Measurements from ENCODE around the gene GPRC5A. TPM values are rescaled to one million over a fixed set of nuclear protein-coding genes. Genes with fewer than 3 reads are reported as not detected.

GPRC5A gene
- total RNA-seq, 4 donors from 2014 or later: 7.0 to 166 (median 116) TPM

DNA sequence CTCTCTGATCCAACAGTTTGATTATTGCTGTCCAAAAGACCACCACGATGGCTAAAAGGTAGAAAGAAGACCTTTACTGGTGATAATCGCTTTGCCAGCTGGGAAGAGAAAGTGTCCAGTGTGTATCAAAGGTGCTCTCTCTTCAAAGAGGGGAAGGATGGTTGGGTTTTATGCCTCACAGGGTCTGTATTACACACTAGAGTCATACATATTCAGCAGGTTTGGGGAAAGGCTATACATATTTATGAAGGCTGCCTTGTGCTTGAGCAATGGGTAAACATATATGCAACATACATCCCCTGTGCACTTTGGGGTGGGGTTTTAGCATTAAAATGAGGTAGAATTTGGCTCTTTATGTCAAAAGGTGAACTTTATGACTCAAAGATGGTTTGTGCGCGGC is 42.4 kb downstream of the GPRC5A start:
- WGBS, 2 donors (ENCODE audit: low coverage in 1 of 2): 86 to 100% methylated on average over 3 to 4 of the region's 4 CpGs

DNA sequence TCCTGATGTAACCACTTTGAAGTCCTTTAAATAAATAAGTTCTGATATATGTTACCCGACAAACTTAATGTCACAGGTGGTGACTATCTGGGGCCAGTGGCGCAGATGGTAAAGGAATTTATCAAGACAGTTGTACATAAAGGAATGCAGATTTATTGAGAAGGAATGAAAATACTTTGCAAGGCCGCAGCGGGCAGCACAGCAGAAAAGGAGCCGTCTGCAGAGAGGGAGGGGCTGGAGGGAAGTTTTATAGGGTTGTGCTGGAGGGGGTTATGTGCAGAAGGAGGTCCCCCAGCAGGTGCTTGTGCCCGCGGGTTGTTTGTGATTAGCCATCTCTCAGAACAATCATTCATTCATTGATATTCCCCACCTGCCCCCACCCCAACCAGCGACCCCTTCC is 43.2 kb downstream of the GPRC5A start:
- in situ Hi-C loops (cut with MboI; ENCODE audit: low pct_ligation_motif_present in 1 of 4, low pct_unique_long_range_greater_than_20kb in 1 of 4, low sequenced_read_pairs in 3 of 4) (no loop called here), intact Hi-C loops (cut with DNase I; ENCODE audit: low total_unique reads) (no loop called here)
- Histone ChIP-seq H3K27me3 (no peaks in the 10 kb centered on the region), H3K27ac (no peak overlapping the region), H3K4me1 (no peaks in the 10 kb centered on the region), H3K4me3 (no peak overlapping the region), H3K36me3 (no peaks in the 10 kb centered on the region), H3K9me3 (no peaks in the 10 kb centered on the region)
- DNase-seq: no peak
- 65 to 93% methylated on average over 3 to 8 of the region's 8 CpGs for WGBS, 2 donors (ENCODE audit: low coverage in 1 of 2)
- TF ChIP-seq, protein P1, sequence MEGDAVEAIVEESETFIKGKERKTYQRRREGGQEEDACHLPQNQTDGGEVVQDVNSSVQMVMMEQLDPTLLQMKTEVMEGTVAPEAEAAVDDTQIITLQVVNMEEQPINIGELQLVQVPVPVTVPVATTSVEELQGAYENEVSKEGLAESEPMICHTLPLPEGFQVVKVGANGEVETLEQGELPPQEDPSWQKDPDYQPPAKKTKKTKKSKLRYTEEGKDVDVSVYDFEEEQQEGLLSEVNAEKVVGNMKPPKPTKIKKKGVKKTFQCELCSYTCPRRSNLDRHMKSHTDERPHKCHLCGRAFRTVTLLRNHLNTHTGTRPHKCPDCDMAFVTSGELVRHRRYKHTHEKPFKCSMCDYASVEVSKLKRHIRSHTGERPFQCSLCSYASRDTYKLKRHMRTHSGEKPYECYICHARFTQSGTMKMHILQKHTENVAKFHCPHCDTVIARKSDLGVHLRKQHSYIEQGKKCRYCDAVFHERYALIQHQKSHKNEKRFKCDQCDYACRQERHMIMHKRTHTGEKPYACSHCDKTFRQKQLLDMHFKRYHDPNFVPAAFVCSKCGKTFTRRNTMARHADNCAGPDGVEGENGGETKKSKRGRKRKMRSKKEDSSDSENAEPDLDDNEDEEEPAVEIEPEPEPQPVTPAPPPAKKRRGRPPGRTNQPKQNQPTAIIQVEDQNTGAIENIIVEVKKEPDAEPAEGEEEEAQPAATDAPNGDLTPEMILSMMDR (IDR thresholded peaks at IDR 0.05): no peak
- TF ChIP-seq EP300 (IDR thresholded peaks at IDR 0.05; ENCODE audit: low read depth) (no peak), POLR2A (IDR thresholded peaks at IDR 0.05) (no peak), POLR2AphosphoS5 (IDR thresholded peaks at IDR 0.05) (no peak)

More for the DNA sequence above, 42.4 kb downstream of the GPRC5A start:
- Histone ChIP-seq H3K9me3 (no peaks in the 10 kb centered on the region), H3K4me1 (no peaks in the 10 kb centered on the region), H3K27ac (no peak overlapping the region), H3K4me3 (no peak overlapping the region), H3K27me3 (no peaks in the 10 kb centered on the region), H3K36me3 (no peaks in the 10 kb centered on the region)
- no peak for TF ChIP-seq POLR2A (IDR thresholded peaks at IDR 0.05)
- intact Hi-C loops (cut with DNase I; ENCODE audit: low total_unique reads): no loop called here
- no peak for DNase-seq
- in situ Hi-C loops (cut with MboI; ENCODE audit: low pct_ligation_motif_present in 1 of 4, low pct_unique_long_range_greater_than_20kb in 1 of 4, low sequenced_read_pairs in 3 of 4): no loop called here

GRCh38 chr12:12936983-12937491 is 45.7 kb downstream of the GPRC5A start:
- Histone ChIP-seq H3K27ac (no peak overlapping the region), H3K9me3 (no peaks in the 10 kb centered on the region), H3K27me3 (no peaks in the 10 kb centered on the region), H3K4me3 (no peak overlapping the region), H3K4me1 (no peaks in the 10 kb centered on the region), H3K36me3 (no peaks in the 10 kb centered on the region)
- no peak for TF ChIP-seq POLR2AphosphoS5 (IDR thresholded peaks at IDR 0.05)
- TF ChIP-seq, protein P1 (IDR thresholded peaks at IDR 0.05): no peak
- no peak for TF ChIP-seq POLR2A (IDR thresholded peaks at IDR 0.05)
- TF ChIP-seq EP300 (IDR thresholded peaks at IDR 0.05; ENCODE audit: low read depth): no peak
- DNase-seq: no peak
- in situ Hi-C loops (cut with MboI; ENCODE audit: low pct_ligation_motif_present in 1 of 4, low pct_unique_long_range_greater_than_20kb in 1 of 4, low sequenced_read_pairs in 3 of 4): no loop called here
- 92 to 95% methylated on average over 7 to 11 of the region's 11 CpGs for WGBS, 2 donors (ENCODE audit: low coverage in 1 of 2)
- intact Hi-C loops (cut with DNase I; ENCODE audit: low total_unique reads): no loop called here

DNA sequence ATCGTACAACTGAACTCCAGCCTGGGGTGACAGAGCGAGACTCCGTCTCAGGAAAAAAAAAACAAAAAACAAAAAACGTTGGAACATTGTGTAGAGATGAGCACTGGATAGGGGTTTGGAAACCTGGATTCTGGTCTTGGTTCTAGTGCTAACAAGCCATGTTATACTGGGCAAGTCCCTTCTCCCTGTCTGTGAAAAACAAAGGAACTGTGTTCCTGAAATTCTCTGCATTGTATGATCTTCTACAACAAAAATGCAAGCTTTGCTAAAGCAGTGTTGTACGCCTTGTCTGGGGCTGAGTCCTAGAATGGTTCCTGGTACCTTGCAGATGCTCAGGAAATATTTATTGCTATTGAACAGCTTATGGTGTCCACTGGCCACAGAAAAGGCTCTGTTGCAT is 47.2 kb downstream of the GPRC5A start:
- no peak for DNase-seq
- Histone ChIP-seq H3K4me1 (no peaks in the 10 kb centered on the region), H3K9me3 (no peaks in the 10 kb centered on the region), H3K27ac (no peak overlapping the region), H3K27me3 (no peaks in the 10 kb centered on the region), H3K36me3 (no peaks in the 10 kb centered on the region), H3K4me3 (no peak overlapping the region)
- TF ChIP-seq, protein P1 (IDR thresholded peaks at IDR 0.05): no peak
- TF ChIP-seq POLR2A (IDR thresholded peaks at IDR 0.05) (no peak), POLR2AphosphoS5 (IDR thresholded peaks at IDR 0.05) (no peak), EP300 (IDR thresholded peaks at IDR 0.05; ENCODE audit: low read depth) (no peak)
- in situ Hi-C loops (cut with MboI; ENCODE audit: low pct_ligation_motif_present in 1 of 4, low pct_unique_long_range_greater_than_20kb in 1 of 4, low sequenced_read_pairs in 3 of 4): no loop called here
- intact Hi-C loops (cut with DNase I; ENCODE audit: low total_unique reads): no loop called here
- 87 to 90% methylated on average over 4 to 5 of the region's 5 CpGs for WGBS, 2 donors (ENCODE audit: low coverage in 1 of 2)

DNA sequence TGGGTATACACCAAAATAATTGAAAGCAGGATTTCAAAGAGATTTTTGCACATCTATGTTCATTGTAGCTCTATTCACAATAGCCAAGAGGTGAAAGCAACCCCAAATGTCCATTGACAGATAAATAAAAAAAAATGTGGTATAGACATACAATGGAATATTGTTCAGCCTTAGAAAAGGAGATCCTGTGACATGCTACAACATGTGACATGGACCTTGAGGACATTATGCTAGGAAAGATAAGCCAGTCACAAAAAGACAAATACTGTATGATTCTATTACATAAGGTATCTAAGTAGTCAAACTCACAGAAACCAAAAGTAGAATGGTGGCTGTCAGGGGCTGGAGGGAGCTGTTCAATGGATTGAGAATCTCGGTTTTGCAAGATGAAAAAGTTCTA is 48.5 kb downstream of the GPRC5A start:
- H3K4me1 ChIP-seq: no peaks in the 10 kb centered on the region
- intact Hi-C loops (cut with DNase I; ENCODE audit: low total_unique reads): no loop called here
- H3K36me3 ChIP-seq: no peaks in the 10 kb centered on the region
- in situ Hi-C loops (cut with MboI; ENCODE audit: low pct_ligation_motif_present in 1 of 4, low pct_unique_long_range_greater_than_20kb in 1 of 4, low sequenced_read_pairs in 3 of 4): no loop called here
- no peaks in the 10 kb centered on the region for H3K9me3 ChIP-seq
- no peak for TF ChIP-seq EP300 (IDR thresholded peaks at IDR 0.05; ENCODE audit: low read depth)
- TF ChIP-seq POLR2A (IDR thresholded peaks at IDR 0.05): no peak
- TF ChIP-seq, protein P1 (IDR thresholded peaks at IDR 0.05): no peak
- no peak for TF ChIP-seq POLR2AphosphoS5 (IDR thresholded peaks at IDR 0.05)
- no peak overlapping the region for H3K4me3 ChIP-seq
- DNase-seq: no peak
- WGBS, 2 donors (ENCODE audit: low coverage in 1 of 2): 87 to 100% methylated on average over 1 of the region's 1 CpG
- H3K27ac ChIP-seq: no peak overlapping the region
- H3K27me3 ChIP-seq: no peaks in the 10 kb centered on the region
